HepG2 (cell line): Measurements from ENCODE around the gene GNPDA1. TPM values are rescaled to one million over a fixed set of nuclear protein-coding genes. Genes with fewer than 3 reads are reported as not detected.

ENCODE experiments used
- KAT8 ChIP-seq: IDR thresholded peaks from 2 replicates; pipeline ENCODE4 v1.6.1; 2016; ENCODE audit warnings: missing genetic modification reagents, missing compliant biosample characterization
- NPAS2 ChIP-seq: sonication (generic); formaldehyde crosslinking; IDR thresholded peaks from 2 replicates; pipeline ENCODE4 v1.8.0; 2022; ENCODE audit warnings: mild to moderate bottlenecking, missing genetic modification reagents, borderline replicate concordance
- SIX1 ChIP-seq: sonication (generic); formaldehyde crosslinking; IDR thresholded peaks from 2 replicates; pipeline ENCODE4 v1.4.0; 2020; ENCODE audit warnings: missing genetic modification reagents, borderline replicate concordance
- SPEN ChIP-seq: sonication (generic); formaldehyde crosslinking; IDR thresholded peaks from 2 replicates; pipeline ENCODE4 v1.5.1; 2020; ENCODE audit warnings: low read depth, mild to moderate bottlenecking, missing genetic modification reagents
- ZFP90 ChIP-seq: sonication (generic); formaldehyde crosslinking; IDR thresholded peaks from 2 replicates; pipeline ENCODE4 v1.8.0; 2022; ENCODE audit warnings: missing genetic modification reagents, mild to moderate bottlenecking, inconsistent platforms, borderline replicate concordance
- ZNF296 ChIP-seq: sonication (generic); formaldehyde crosslinking; conservative IDR thresholded peaks from 2 replicates; pipeline ENCODE4 v1.5.0; 2020; ENCODE audit warnings: mild to moderate bottlenecking, missing genetic modification reagents
- ZNF670 ChIP-seq: sonication (generic); formaldehyde crosslinking; IDR thresholded peaks from 2 replicates; pipeline ENCODE4 v1.8.0; 2022; ENCODE audit warnings: mild to moderate bottlenecking, missing genetic modification reagents, borderline replicate concordance
- ZNF674 ChIP-seq: sonication (generic); formaldehyde crosslinking; IDR thresholded peaks from 2 replicates; pipeline ENCODE4 v1.5.0; 2020; ENCODE audit warnings: low read depth, mild to moderate bottlenecking, missing genetic modification reagents
- polyA plus RNA-seq, 8 experiments: library from polyadenylated mRNA; depleted of rRNA in 3 of 8; stranded (reverse) in 7 of 8; unstranded in 1 of 8; fragments of >200 nt; fragmentation: Illumina TruSeq in 4 of 8; extraction: Trizol in 4 of 8; gene quantifications; 2 replicates each; pipeline versions ENCODE4 v1.2.1 to v1.2.3, GENCODE V29; 2011 to 2016; ENCODE audit warnings: low read depth in 4 of 8, missing spikeins in 1 of 8, mixed read lengths in 1 of 8; ENCODE audit not compliant: insufficient read depth in 1 of 8
- total RNA-seq, 5 experiments: library from RNA; depleted of rRNA; stranded (reverse); fragments of >200 nt; fragmentation: Illumina TruSeq; extraction: Trizol; gene quantifications; 2 replicates each; pipeline ENCODE4 v1.2.3, GENCODE V29; 2016; ENCODE audit warnings: low read depth in 1 of 5
- TF ChIP-seq, protein P1 (sequence below): sonication (generic); formaldehyde crosslinking; IDR thresholded peaks from 2 replicates; pipeline ENCODE4 v1.5.1; 2020; ENCODE audit warnings: mild to moderate bottlenecking, missing genetic modification reagents, moderate library complexity
- TF ChIP-seq, protein P2 (sequence below): IDR thresholded peaks from 2 replicates; pipeline ENCODE4 v1.6.1; 2016; ENCODE audit warnings: low read depth, missing genetic modification reagents, missing compliant biosample characterization
- TF ChIP-seq, protein P3 (sequence below): sonication (generic); formaldehyde crosslinking; IDR thresholded peaks from 2 replicates; pipeline ENCODE4 v1.5.0; 2020; ENCODE audit warnings: missing genetic modification reagents
- TF ChIP-seq, protein P4 (sequence below): sonication (generic); formaldehyde crosslinking; IDR thresholded peaks from 2 replicates; pipeline ENCODE4 v1.4.0; 2020; ENCODE audit warnings: missing genetic modification reagents, borderline replicate concordance
- TF ChIP-seq, protein P5 (sequence below): sonication (generic); formaldehyde crosslinking; IDR thresholded peaks from 2 replicates; pipeline ENCODE4 v1.4.0; 2020; ENCODE audit warnings: missing genetic modification reagents

Gene GNPDA1
- total and polyA plus RNA-seq, 2 of the 13 experiments (the other 11 are each of a cell fraction or from before 2014, with no cell fraction given): 6.0 to 54.1 TPM

DNA sequence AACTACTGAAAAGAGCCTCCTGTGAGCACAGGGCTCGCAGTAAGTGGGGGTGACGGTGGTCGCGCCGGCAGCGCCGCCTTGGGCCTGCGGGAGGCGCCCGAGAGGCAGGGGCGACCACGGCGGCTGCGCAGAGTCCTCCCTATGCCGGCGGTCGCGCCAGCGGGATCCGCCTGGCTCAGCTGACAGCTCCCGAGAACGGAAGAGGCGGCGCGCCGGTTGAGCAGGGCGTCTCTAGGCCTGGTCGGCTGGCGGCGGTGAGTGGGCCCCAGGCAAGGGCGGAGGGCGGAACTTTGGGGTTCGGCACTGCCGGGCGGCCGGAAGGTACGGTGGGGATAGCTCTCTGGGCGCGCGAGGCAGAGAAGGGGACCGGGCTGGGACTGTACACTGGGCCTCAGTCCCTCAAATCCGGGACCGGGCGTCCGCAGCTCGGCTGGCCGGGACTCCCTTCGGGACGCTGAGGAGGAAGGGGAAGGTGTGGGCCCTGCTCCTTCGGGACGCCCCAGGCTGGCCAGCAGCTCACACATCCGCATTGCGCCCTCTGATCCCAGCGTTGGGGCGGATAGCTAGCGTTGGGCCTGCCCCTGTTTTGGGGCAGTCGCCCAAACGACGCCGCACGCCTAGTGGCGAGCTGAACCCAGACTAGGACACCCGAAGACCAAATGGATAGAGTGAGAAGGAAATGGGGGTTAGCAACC is 43.8 kb downstream of the GNPDA1 start, which contains the start of gene RNF14 (continued):
- TF ChIP-seq, protein P1, sequence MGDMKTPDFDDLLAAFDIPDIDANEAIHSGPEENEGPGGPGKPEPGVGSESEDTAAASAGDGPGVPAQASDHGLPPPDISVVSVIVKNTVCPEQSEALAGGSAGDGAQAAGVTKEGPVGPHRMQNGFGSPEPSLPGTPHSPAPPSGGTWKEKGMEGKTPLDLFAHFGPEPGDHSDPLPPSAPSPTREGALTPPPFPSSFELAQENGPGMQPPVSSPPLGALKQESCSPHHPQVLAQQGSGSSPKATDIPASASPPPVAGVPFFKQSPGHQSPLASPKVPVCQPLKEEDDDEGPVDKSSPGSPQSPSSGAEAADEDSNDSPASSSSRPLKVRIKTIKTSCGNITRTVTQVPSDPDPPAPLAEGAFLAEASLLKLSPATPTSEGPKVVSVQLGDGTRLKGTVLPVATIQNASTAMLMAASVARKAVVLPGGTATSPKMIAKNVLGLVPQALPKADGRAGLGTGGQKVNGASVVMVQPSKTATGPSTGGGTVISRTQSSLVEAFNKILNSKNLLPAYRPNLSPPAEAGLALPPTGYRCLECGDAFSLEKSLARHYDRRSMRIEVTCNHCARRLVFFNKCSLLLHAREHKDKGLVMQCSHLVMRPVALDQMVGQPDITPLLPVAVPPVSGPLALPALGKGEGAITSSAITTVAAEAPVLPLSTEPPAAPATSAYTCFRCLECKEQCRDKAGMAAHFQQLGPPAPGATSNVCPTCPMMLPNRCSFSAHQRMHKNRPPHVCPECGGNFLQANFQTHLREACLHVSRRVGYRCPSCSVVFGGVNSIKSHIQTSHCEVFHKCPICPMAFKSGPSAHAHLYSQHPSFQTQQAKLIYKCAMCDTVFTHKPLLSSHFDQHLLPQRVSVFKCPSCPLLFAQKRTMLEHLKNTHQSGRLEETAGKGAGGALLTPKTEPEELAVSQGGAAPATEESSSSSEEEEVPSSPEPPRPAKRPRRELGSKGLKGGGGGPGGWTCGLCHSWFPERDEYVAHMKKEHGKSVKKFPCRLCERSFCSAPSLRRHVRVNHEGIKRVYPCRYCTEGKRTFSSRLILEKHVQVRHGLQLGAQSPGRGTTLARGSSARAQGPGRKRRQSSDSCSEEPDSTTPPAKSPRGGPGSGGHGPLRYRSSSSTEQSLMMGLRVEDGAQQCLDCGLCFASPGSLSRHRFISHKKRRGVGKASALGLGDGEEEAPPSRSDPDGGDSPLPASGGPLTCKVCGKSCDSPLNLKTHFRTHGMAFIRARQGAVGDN: peak; percentile 97
- TF ChIP-seq, protein P2, sequence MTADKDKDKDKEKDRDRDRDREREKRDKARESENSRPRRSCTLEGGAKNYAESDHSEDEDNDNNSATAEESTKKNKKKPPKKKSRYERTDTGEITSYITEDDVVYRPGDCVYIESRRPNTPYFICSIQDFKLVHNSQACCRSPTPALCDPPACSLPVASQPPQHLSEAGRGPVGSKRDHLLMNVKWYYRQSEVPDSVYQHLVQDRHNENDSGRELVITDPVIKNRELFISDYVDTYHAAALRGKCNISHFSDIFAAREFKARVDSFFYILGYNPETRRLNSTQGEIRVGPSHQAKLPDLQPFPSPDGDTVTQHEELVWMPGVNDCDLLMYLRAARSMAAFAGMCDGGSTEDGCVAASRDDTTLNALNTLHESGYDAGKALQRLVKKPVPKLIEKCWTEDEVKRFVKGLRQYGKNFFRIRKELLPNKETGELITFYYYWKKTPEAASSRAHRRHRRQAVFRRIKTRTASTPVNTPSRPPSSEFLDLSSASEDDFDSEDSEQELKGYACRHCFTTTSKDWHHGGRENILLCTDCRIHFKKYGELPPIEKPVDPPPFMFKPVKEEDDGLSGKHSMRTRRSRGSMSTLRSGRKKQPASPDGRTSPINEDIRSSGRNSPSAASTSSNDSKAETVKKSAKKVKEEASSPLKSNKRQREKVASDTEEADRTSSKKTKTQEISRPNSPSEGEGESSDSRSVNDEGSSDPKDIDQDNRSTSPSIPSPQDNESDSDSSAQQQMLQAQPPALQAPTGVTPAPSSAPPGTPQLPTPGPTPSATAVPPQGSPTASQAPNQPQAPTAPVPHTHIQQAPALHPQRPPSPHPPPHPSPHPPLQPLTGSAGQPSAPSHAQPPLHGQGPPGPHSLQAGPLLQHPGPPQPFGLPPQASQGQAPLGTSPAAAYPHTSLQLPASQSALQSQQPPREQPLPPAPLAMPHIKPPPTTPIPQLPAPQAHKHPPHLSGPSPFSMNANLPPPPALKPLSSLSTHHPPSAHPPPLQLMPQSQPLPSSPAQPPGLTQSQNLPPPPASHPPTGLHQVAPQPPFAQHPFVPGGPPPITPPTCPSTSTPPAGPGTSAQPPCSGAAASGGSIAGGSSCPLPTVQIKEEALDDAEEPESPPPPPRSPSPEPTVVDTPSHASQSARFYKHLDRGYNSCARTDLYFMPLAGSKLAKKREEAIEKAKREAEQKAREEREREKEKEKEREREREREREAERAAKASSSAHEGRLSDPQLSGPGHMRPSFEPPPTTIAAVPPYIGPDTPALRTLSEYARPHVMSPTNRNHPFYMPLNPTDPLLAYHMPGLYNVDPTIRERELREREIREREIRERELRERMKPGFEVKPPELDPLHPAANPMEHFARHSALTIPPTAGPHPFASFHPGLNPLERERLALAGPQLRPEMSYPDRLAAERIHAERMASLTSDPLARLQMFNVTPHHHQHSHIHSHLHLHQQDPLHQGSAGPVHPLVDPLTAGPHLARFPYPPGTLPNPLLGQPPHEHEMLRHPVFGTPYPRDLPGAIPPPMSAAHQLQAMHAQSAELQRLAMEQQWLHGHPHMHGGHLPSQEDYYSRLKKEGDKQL (CRISPR knock-in tag): no peak
- TF ChIP-seq ZNF670 (CRISPR knock-in tag) (0 out of 2 replicates have a peak, but pooled peaks have one; percentile 71), NPAS2 (CRISPR knock-in tag) (no peak), KAT8 (peak; percentile 92), SPEN (CRISPR knock-in tag) (peak; percentile 97), ZNF296 (CRISPR knock-in tag) (peak; percentile 89; the same call in 1 of the 2 replicates), SIX1 (no peak), ZFP90 (CRISPR knock-in tag) (peak; percentile 94), ZNF674 (peak; percentile 79; the same call in 1 of the 2 replicates)
- TF ChIP-seq, protein P3, sequence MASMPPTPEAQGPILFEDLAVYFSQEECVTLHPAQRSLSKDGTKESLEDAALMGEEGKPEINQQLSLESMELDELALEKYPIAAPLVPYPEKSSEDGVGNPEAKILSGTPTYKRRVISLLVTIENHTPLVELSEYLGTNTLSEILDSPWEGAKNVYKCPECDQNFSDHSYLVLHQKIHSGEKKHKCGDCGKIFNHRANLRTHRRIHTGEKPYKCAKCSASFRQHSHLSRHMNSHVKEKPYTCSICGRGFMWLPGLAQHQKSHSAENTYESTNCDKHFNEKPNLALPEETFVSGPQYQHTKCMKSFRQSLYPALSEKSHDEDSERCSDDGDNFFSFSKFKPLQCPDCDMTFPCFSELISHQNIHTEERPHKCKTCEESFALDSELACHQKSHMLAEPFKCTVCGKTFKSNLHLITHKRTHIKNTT (CRISPR knock-in tag): no peak
- TF ChIP-seq, protein P4, sequence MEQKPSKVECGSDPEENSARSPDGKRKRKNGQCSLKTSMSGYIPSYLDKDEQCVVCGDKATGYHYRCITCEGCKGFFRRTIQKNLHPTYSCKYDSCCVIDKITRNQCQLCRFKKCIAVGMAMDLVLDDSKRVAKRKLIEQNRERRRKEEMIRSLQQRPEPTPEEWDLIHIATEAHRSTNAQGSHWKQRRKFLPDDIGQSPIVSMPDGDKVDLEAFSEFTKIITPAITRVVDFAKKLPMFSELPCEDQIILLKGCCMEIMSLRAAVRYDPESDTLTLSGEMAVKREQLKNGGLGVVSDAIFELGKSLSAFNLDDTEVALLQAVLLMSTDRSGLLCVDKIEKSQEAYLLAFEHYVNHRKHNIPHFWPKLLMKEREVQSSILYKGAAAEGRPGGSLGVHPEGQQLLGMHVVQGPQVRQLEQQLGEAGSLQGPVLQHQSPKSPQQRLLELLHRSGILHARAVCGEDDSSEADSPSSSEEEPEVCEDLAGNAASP (CRISPR knock-in tag): peak; percentile 67; the same call in 1 of the 2 replicates
- TF ChIP-seq, protein P5, sequence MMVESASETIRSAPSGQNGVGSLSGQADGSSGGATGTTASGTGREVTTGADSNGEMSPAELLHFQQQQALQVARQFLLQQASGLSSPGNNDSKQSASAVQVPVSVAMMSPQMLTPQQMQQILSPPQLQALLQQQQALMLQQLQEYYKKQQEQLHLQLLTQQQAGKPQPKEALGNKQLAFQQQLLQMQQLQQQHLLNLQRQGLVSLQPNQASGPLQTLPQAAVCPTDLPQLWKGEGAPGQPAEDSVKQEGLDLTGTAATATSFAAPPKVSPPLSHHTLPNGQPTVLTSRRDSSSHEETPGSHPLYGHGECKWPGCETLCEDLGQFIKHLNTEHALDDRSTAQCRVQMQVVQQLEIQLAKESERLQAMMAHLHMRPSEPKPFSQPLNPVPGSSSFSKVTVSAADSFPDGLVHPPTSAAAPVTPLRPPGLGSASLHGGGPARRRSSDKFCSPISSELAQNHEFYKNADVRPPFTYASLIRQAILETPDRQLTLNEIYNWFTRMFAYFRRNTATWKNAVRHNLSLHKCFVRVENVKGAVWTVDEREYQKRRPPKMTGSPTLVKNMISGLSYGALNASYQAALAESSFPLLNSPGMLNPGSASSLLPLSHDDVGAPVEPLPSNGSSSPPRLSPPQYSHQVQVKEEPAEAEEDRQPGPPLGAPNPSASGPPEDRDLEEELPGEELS (CRISPR knock-in tag): peak; percentile 36; the same call in 1 of the 2 replicates
